Epithelial cell of prostate (primary cell): ENCODE results near the gene GOLGA6L24.
"Not testable (repeated sequence)": the region's sequence is repeated elsewhere in the genome, so short reads cannot be mapped to it uniquely, and the experiment has no call there.

Experiments used
- DNase-seq: peaks from one replicate; pipeline ENCODE4 v3.0.0-alpha.2; 2011; ENCODE audit warnings: low read depth, low spot score
- H3K27ac ChIP-seq: fragments of 450-650 bp; 2 replicates; pipeline ENCODE4 v1.5.1; 2017; ENCODE audit warnings: mild to moderate bottlenecking

Gene GOLGA6L24

GRCh38 chr15:28357984-28358383, at the start of gene GOLGA6L24:
Gene GOLGA6L24 (minus strand): TSS chr15:28358084. CDS start chr15:28358023, 61 bp downstream.
- not testable (repeated sequence) for DNase-seq, H3K27ac ChIP-seq

- H3K27ac ChIP-seq, DNase-seq: not testable (repeated sequence)
These were observed 45.0 kb upstream of the GOLGA6L24 start for GRCh38 chr15:28402774-28403435.

GRCh38 chr15:28396022-28396421, 38.1 kb upstream of the GOLGA6L24 start:
- not testable (repeated sequence) for H3K27ac ChIP-seq

GRCh38 chr15:28380053-28380452, 22.2 kb upstream of the GOLGA6L24 start:
- H3K27ac ChIP-seq, DNase-seq: not testable (repeated sequence)

More at GRCh38 chr15:28396022-28396421, 38.1 kb upstream of the GOLGA6L24 start:
- DNase-seq = not testable (repeated sequence)

- DNase-seq = not testable (repeated sequence)
These were observed 20.5 kb upstream of the GOLGA6L24 start, which contains the start of gene GOLGA8F for GRCh38 chr15:28378364-28378763. Gene GOLGA8F (plus strand): TSS chr15:28378664. CDS start chr15:28378762, 98 bp downstream.

GRCh38 chr15:28365502-28365901, 7.6 kb upstream of the GOLGA6L24 start:
- DNase-seq, H3K27ac ChIP-seq: not testable (repeated sequence)

More at GRCh38 chr15:28378364-28378763, 20.5 kb upstream of the GOLGA6L24 start, which contains the start of gene GOLGA8F:
- H3K27ac ChIP-seq = not testable (repeated sequence)

- peak within 1 kb of the TSS; percentile 26 for H3K27ac ChIP-seq
- not testable (repeated sequence) for DNase-seq
These were observed 35.7 kb downstream of the GOLGA6L24 start, which contains the start of gene HERC2 for GRCh38 chr15:28322129-28322588. Gene HERC2 (minus strand): TSS chr15:28322179. CDS start chr15:28321433, 746 bp downstream.

- H3K27ac ChIP-seq = peak overlapping the region; percentile 26
- DNase-seq = not testable (repeated sequence)
These were observed 36.4 kb downstream of the GOLGA6L24 start for GRCh38 chr15:28321358-28322078.

GRCh38 chr15:28319725-28320124, 38.2 kb downstream of the GOLGA6L24 start:
- not testable (repeated sequence) for DNase-seq, H3K27ac ChIP-seq

GRCh38 chr15:28318828-28319227, 39.1 kb downstream of the GOLGA6L24 start:
- not testable (repeated sequence) for DNase-seq, H3K27ac ChIP-seq

GRCh38 chr15:28318122-28318521, 39.8 kb downstream of the GOLGA6L24 start:
- H3K27ac ChIP-seq, DNase-seq: not testable (repeated sequence)

GRCh38 chr15:28316958-28317357, 40.9 kb downstream of the GOLGA6L24 start:
- not testable (repeated sequence) for DNase-seq, H3K27ac ChIP-seq

GRCh38 chr15:28310454-28310853, 47.4 kb downstream of the GOLGA6L24 start:
- not testable (repeated sequence) for H3K27ac ChIP-seq, DNase-seq

- H3K27ac ChIP-seq, DNase-seq: not testable (repeated sequence)
These were observed 49.2 kb downstream of the GOLGA6L24 start for GRCh38 chr15:28308718-28309117.
